Left renal pelvis (tissue), 4 donors: ENCODE data around the gene FAM107B. TPM values are rescaled to one million over a fixed set of nuclear protein-coding genes. Genes with fewer than 3 reads are reported as not detected.
A peak's percentile ranks its signal among the peaks of the same experiment; 100 is the strongest.

Experiments used
- DNase-seq, 4 donors: peaks; one replicate each; pipeline ENCODE4 v3.0.0-alpha.2; 2013; ENCODE audit warnings: low read depth in 4 of 4, low spot score in 3 of 4
- polyA plus RNA-seq, 4 donors: library from polyadenylated mRNA; unstranded; fragments of 120-200 nt; gene quantifications; one replicate each; pipeline ENCODE4 v1.2.1, GENCODE V29; 2013; ENCODE audit not compliant: insufficient read length in 4 of 4

Gene FAM107B
- polyA plus RNA-seq, 4 donors: 36.4 to 121 (median 97.9) TPM

- DNase-seq: no peak
Measured at GRCh38 chr10:14523286-14523685, 251.4 kb downstream of the FAM107B start.

- no peak for DNase-seq
Measured at GRCh38 chr10:14519785-14520184, 254.9 kb downstream of the FAM107B start.

GRCh38 chr10:14518149-14518548 lies 256.5 kb downstream of the FAM107B start:
- no peak for DNase-seq

GRCh38 chr10:14513123-14513522 lies 261.6 kb downstream of the FAM107B start:
- DNase-seq: no peak

GRCh38 chr10:14510346-14510745 lies 264.4 kb downstream of the FAM107B start:
- no peak for DNase-seq

GRCh38 chr10:14508725-14509124 lies 266.0 kb downstream of the FAM107B start:
- DNase-seq: peak in 1 of 4 donors; percentile 19

- DNase-seq: no peak
Measured at GRCh38 chr10:14507781-14508180, 266.9 kb downstream of the FAM107B start.

GRCh38 chr10:14507176-14507575 lies 267.5 kb downstream of the FAM107B start:
- DNase-seq: no peak

GRCh38 chr10:14502431-14502830 lies 272.3 kb downstream of the FAM107B start:
- no peak for DNase-seq

- DNase-seq: no peak
Measured at GRCh38 chr10:14500172-14500765, 274.4 kb downstream of the FAM107B start.

GRCh38 chr10:14499601-14499904 lies 275.1 kb downstream of the FAM107B start:
- DNase-seq: no peak

- DNase-seq: no peak
Measured at GRCh38 chr10:14498326-14498725, 276.4 kb downstream of the FAM107B start.

GRCh38 chr10:14491811-14492210 lies 282.9 kb downstream of the FAM107B start:
- DNase-seq: no peak

- DNase-seq: no peak
Measured at GRCh38 chr10:14489522-14490177, 285.0 kb downstream of the FAM107B start.

- no peak for DNase-seq
Measured at GRCh38 chr10:14487488-14487883, 287.2 kb downstream of the FAM107B start.

- DNase-seq: no peak
Measured at GRCh38 chr10:14486777-14487487, 287.8 kb downstream of the FAM107B start.

- no peak for DNase-seq
Measured at GRCh38 chr10:14485986-14486385, 288.7 kb downstream of the FAM107B start.

GRCh38 chr10:14483417-14483816 lies 291.3 kb downstream of the FAM107B start:
- no peak for DNase-seq

GRCh38 chr10:14481752-14482151 lies 292.9 kb downstream of the FAM107B start:
- no peak for DNase-seq

- DNase-seq: no peak
Measured at GRCh38 chr10:14481014-14481413, 293.7 kb downstream of the FAM107B start.

GRCh38 chr10:14478604-14479003 lies 296.1 kb downstream of the FAM107B start:
- peak in 3 of 4 donors; percentile 23 to 68 (median 37) for DNase-seq

- no peak for DNase-seq
Measured at GRCh38 chr10:14478201-14478600, 296.5 kb downstream of the FAM107B start.
